GM15510 (cell line): ENCODE measurements around the gene TREML1.

Experiments used
- POLR2A ChIP-seq: IDR thresholded peaks from 3 replicates; pipeline ENCODE4 v1.6.1; 2011; ENCODE audit warnings: borderline replicate concordance; ENCODE audit not compliant: insufficient read length; ENCODE audit errors: extremely low read depth

TREML1 gene

GRCh38 chr6:41162687-41163418 is 8.7 kb upstream of the TREML1 start, which contains the start of gene TREM2:
TREM2 (minus strand) TSS chr6:41163116; CDS start chr6:41163082, 34 bp downstream.
- no peak for TF ChIP-seq POLR2A

GRCh38 chr6:41161851-41162552 is 7.9 kb upstream of the TREML1 start:
- TF ChIP-seq POLR2A, result no peak

GRCh38 chr6:41161380-41161779 is 7.2 kb upstream of the TREML1 start:
- no peak for TF ChIP-seq POLR2A

GRCh38 chr6:41160933-41161332 is 6.8 kb upstream of the TREML1 start:
- TF ChIP-seq POLR2A, result no peak

- no peak for TF ChIP-seq POLR2A
Observed at GRCh38 chr6:41159415-41160082, 5.4 kb upstream of the TREML1 start.

GRCh38 chr6:41157323-41157722 is 3.2 kb upstream of the TREML1 start:
- TF ChIP-seq POLR2A, result no peak

- no peak for TF ChIP-seq POLR2A
Observed at GRCh38 chr6:41156771-41157170, 2.6 kb upstream of the TREML1 start.

GRCh38 chr6:41156001-41156400 is 1.9 kb upstream of the TREML1 start:
- TF ChIP-seq POLR2A, result no peak

- no peak for TF ChIP-seq POLR2A
Observed at GRCh38 chr6:41155132-41155805, 1.1 kb upstream of the TREML1 start.

GRCh38 chr6:41153451-41153850 is 696 bp downstream of the TREML1 start:
- no peak for TF ChIP-seq POLR2A

- no peak for TF ChIP-seq POLR2A
Observed at GRCh38 chr6:41150671-41151070, 3.5 kb downstream of the TREML1 start.

GRCh38 chr6:41147917-41148316 is 6.2 kb downstream of the TREML1 start:
- no peak for TF ChIP-seq POLR2A

GRCh38 chr6:41136911-41137310 is 17.2 kb downstream of the TREML1 start:
- TF ChIP-seq POLR2A, result no peak

GRCh38 chr6:41135062-41135832 is 18.9 kb downstream of the TREML1 start:
- no peak for TF ChIP-seq POLR2A

- TF ChIP-seq POLR2A, result no peak
Observed at GRCh38 chr6:41132254-41132653, 21.9 kb downstream of the TREML1 start.

- no peak for TF ChIP-seq POLR2A
Observed at GRCh38 chr6:41125282-41125681, 28.9 kb downstream of the TREML1 start.
